ENCODE results near the gene CUX1. TPM values are rescaled to one million over a fixed set of nuclear protein-coding genes. Genes with fewer than 3 reads are reported as not detected.

CUX1 gene
- total RNA-seq, 1 experiment from 2014 or later: 116 TPM

GRCh38 chr7:102203218-102203617, 385.8 kb downstream of the CUX1 start:
- no peaks in the 10 kb centered on the region for H3K4me1 Mint-ChIP-seq (ENCODE audit: low read depth, unreplicated experiment)
- no peaks in the 10 kb centered on the region for H3K27me3 Mint-ChIP-seq (ENCODE audit: insufficient read depth, unreplicated experiment)
- no TSS peak for BruUV-seq (replicated peaks)
- peaks cover 94% of the 10 kb centered on the region for H3K36me3 Mint-ChIP-seq (ENCODE audit: insufficient read depth, unreplicated experiment)
- intact Hi-C loops (cut with micrococcal nuclease; ENCODE audit: unreplicated experiment): no loop called here
- no peaks in the 10 kb centered on the region for H3K4me1 ChIP-seq
- H3K27ac Mint-ChIP-seq (ENCODE audit: unreplicated experiment): no peak overlapping the region
- CTCF ChIA-PET: no interaction called here
- H3K4me3 Mint-ChIP-seq (ENCODE audit: unreplicated experiment): no peak overlapping the region
- no peak for DNase-seq
- H3K27me3 ChIP-seq (replicated peaks; ENCODE audit: control insufficient read depth, insufficient read depth, low read length): no peaks in the 10 kb centered on the region
- H3K4me3 ChIP-seq (ENCODE audit: low read depth, low read length): no peak overlapping the region
- no peaks in the 10 kb centered on the region for H3K9me3 Mint-ChIP-seq (ENCODE audit: unreplicated experiment)
- POLR2A ChIA-PET: no interaction called here
- H3K9me3 ChIP-seq: no peaks in the 10 kb centered on the region
- peaks cover 4% of the 10 kb centered on the region; the same call in 1 of the 2 replicates for H3K36me3 ChIP-seq (ENCODE audit: control insufficient read depth, insufficient read depth, low read length)
- TF ChIP-seq CTCF (IDR thresholded peaks at IDR 0.05; ENCODE audit: insufficient read depth in 1 of 2, low read depth in 1 of 2, low read length in 1 of 2, severe bottlenecking in 1 of 2, unreplicated experiment in 1 of 2): no peak

- POLR2A ChIA-PET: no interaction called here
- TF ChIP-seq CTCF (IDR thresholded peaks at IDR 0.05; ENCODE audit: insufficient read depth in 1 of 2, low read depth in 1 of 2, low read length in 1 of 2, severe bottlenecking in 1 of 2, unreplicated experiment in 1 of 2): no peak
- Mint-ChIP-seq H3K36me3 (ENCODE audit: insufficient read depth, unreplicated experiment) (peaks cover 94% of the 10 kb centered on the region), H3K27me3 (ENCODE audit: insufficient read depth, unreplicated experiment) (no peaks in the 10 kb centered on the region), H3K4me1 (ENCODE audit: low read depth, unreplicated experiment) (no peaks in the 10 kb centered on the region), H3K4me3 (ENCODE audit: unreplicated experiment) (no peak overlapping the region), H3K27ac (ENCODE audit: unreplicated experiment) (no peak overlapping the region), H3K9me3 (ENCODE audit: unreplicated experiment) (no peaks in the 10 kb centered on the region)
- Histone ChIP-seq H3K9me3 (no peaks in the 10 kb centered on the region), H3K36me3 (ENCODE audit: control insufficient read depth, insufficient read depth, low read length) (peaks cover 4% of the 10 kb centered on the region; the same call in 1 of the 2 replicates), H3K4me3 (ENCODE audit: low read depth, low read length) (no peak overlapping the region), H3K27me3 (replicated peaks; ENCODE audit: control insufficient read depth, insufficient read depth, low read length) (no peaks in the 10 kb centered on the region), H3K4me1 (no peaks in the 10 kb centered on the region)
- no TSS peak for BruUV-seq (replicated peaks)
- DNase-seq: no peak
- intact Hi-C loops (cut with micrococcal nuclease; ENCODE audit: unreplicated experiment): no loop called here
- CTCF ChIA-PET: no interaction called here
Observed at GRCh38 chr7:102204212-102204611, 386.8 kb downstream of the CUX1 start.

DNA sequence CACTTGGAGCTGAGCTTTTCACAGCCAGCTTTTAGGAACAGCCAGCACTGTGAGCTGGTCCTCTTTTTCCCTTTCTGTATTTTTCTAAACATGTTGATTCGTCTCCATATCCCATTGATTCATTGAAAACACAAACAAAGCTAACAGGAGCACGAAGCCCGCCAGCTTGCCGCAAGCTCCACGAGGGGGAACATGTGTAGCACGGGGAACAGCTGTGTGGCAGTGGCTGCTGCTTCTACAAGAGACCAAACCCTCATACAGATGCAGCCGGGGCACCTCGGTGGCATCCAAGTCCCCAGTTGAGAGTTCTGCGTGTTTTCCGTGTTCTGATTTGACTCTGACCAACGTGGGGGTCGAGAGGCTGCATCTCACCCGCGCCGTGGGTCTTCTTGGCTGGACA, 388.5 kb downstream of the CUX1 start:
- no peak for DNase-seq
- ChIA-PET POLR2A (no interaction called here), CTCF (no interaction called here)
- no peak overlapping the region for H3K4me3 ChIP-seq (ENCODE audit: low read depth, low read length)
- H3K36me3 ChIP-seq (ENCODE audit: control insufficient read depth, insufficient read depth, low read length): peaks cover 4% of the 10 kb centered on the region; the same call in 1 of the 2 replicates
- no peaks in the 10 kb centered on the region for H3K9me3 ChIP-seq
- Mint-ChIP-seq H3K4me3 (ENCODE audit: unreplicated experiment) (no peak overlapping the region), H3K4me1 (ENCODE audit: low read depth, unreplicated experiment) (no peaks in the 10 kb centered on the region), H3K36me3 (ENCODE audit: insufficient read depth, unreplicated experiment) (peaks cover 94% of the 10 kb centered on the region), H3K27ac (ENCODE audit: unreplicated experiment) (no peak overlapping the region), H3K9me3 (ENCODE audit: unreplicated experiment) (no peaks in the 10 kb centered on the region), H3K27me3 (ENCODE audit: insufficient read depth, unreplicated experiment) (no peaks in the 10 kb centered on the region)
- no peaks in the 10 kb centered on the region for H3K4me1 ChIP-seq
- BruUV-seq (replicated peaks): no TSS peak
- intact Hi-C loops (cut with micrococcal nuclease; ENCODE audit: unreplicated experiment): no loop called here
- no peaks in the 10 kb centered on the region for H3K27me3 ChIP-seq (replicated peaks; ENCODE audit: control insufficient read depth, insufficient read depth, low read length)
- TF ChIP-seq CTCF (IDR thresholded peaks at IDR 0.05; ENCODE audit: insufficient read depth in 1 of 2, low read depth in 1 of 2, low read length in 1 of 2, severe bottlenecking in 1 of 2, unreplicated experiment in 1 of 2): no peak

Measured in Caco-2 (cell line).